Endodermal cell (in vitro differentiated cells): Measurements from ENCODE around the gene NSUN2. TPM values are rescaled to one million over a fixed set of nuclear protein-coding genes. Genes with fewer than 3 reads are reported as not detected.

Experiments
- DNase-seq: peaks from one replicate; pipeline ENCODE4 v3.0.0-alpha.2; 2017
- H3K27ac ChIP-seq: 2 replicates; pipeline ENCODE4 v1.5.1; 2013; ENCODE audit warnings: mild to moderate bottlenecking, low read depth, low read length, moderate library complexity
- H3K27me3 ChIP-seq: 2 replicates; pipeline ENCODE4 v1.6.1; 2013; ENCODE audit warnings: mild to moderate bottlenecking, low read length, moderate library complexity; ENCODE audit not compliant: insufficient read depth, control insufficient read depth, poor library complexity, severe bottlenecking
- H3K36me3 ChIP-seq: 2 replicates; pipeline ENCODE4 v1.7.0; 2013; ENCODE audit warnings: mild to moderate bottlenecking, low read length, moderate library complexity; ENCODE audit not compliant: control insufficient read depth, insufficient read depth
- H3K4me1 ChIP-seq: one replicate; pipeline ENCODE4 v1.7.0; 2013; ENCODE audit warnings: low read length; ENCODE audit not compliant: control insufficient read depth, insufficient read depth
- H3K4me3 ChIP-seq: 2 replicates; pipeline ENCODE4 v1.5.1; 2013; ENCODE audit warnings: mild to moderate bottlenecking, low read length, moderate library complexity
- H3K9ac ChIP-seq: 2 replicates; pipeline ENCODE4 v1.6.1; 2013; ENCODE audit warnings: mild to moderate bottlenecking, low read length, moderate library complexity; ENCODE audit not compliant: poor library complexity, severe bottlenecking; ENCODE audit errors: extremely low read depth
- H3K9me3 ChIP-seq: 2 replicates; pipeline ENCODE4 v1.6.1; 2013; ENCODE audit warnings: mild to moderate bottlenecking, low read length, moderate library complexity; ENCODE audit not compliant: control insufficient read depth
- H3K27ac Mint-ChIP-seq: 2 replicates; pipeline ENCODE4 v1.8.0; 2020; ENCODE audit warnings: mixed read lengths
- H3K27me3 Mint-ChIP-seq: 2 replicates; pipeline ENCODE4 v1.8.0; 2021; ENCODE audit warnings: mild to moderate bottlenecking, mixed read lengths; ENCODE audit not compliant: insufficient read depth
- H3K36me3 Mint-ChIP-seq: 2 replicates; pipeline ENCODE4 v1.8.0; 2020; ENCODE audit warnings: low read depth, mixed read lengths
- H3K4me1 Mint-ChIP-seq: 2 replicates; pipeline ENCODE4 v1.8.0; 2020; ENCODE audit warnings: mixed read lengths
- H3K4me3 Mint-ChIP-seq: 2 replicates; pipeline ENCODE4 v1.8.0; 2020; ENCODE audit warnings: mild to moderate bottlenecking, moderate library complexity, mixed read lengths
- H3K9me3 Mint-ChIP-seq: 2 replicates; pipeline ENCODE4 v1.8.0; 2020; ENCODE audit warnings: mild to moderate bottlenecking, mixed read lengths
- WGBS, 2 experiments: methylation state at CpG; one replicate each; pipeline versions ENCODE4 v1.1.5 to v1.1.7; 2013; ENCODE audit warnings: missing lambda C conversion rate in 2 of 2, mixed read lengths in 1 of 2; ENCODE audit not compliant: insufficient coverage in 1 of 2, insufficient read length in 1 of 2; 5-methylcytosine and 5-hydroxymethylcytosine counted together
- total RNA-seq, 2 donors: library from RNA; stranded (reverse); fragmentation: NEBNext Ultra II Directional in 1 of 2; extraction: Animal tissue kit (Norgen Biotek cat#: 25700) in 1 of 2; gene quantifications; 2 replicates in 1 of 2; 3 replicates in 1 of 2; pipeline ENCODE4 v1.2.1, GENCODE V29; 2021
- TF ChIP-seq, protein P1 (sequence below): fragments of 200-600 bp; sonication (generic); conservative IDR thresholded peaks from 2 replicates; pipeline ENCODE4 v1.5.0; 2021; ENCODE audit warnings: antibody characterized with exemption, mild to moderate bottlenecking

NSUN2 gene
- total RNA-seq, 2 donors from 2014 or later = 71.8 to 90.8 TPM

DNA sequence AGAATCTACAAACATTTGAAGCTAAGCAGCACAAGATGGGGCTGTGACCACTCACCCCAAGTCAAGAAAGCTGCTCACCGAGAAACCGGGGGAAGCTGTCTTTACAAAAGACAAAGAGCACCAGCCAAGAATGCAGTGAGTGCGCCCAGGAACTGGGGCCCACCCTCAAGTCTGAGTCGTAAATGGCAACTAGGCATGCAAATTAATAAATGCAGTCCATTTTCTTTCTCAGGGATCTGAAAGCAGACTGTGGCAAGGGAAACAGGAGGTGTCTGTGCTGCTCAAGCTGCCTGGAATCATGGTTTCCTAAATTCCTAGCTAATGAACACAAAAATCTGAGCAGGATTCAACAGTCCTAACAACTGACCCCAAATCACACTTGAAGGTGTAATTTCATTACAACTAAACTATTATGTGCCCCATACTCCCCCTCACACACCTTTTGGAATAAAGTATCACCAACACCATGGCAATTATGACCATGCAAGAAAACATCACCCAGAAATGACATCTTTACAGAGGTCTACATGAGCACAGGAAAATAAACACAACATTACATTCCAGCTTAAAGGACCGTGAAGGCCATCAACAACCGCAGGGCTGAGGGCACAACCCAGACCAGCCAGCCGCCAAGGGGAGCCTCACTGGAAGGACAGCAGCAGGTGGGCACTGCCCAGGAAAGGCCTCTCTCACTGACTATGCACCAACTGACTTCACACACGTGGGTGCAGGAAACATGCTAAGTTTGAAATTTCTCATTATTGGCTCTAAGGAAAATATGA is 17.6 kb downstream of the NSUN2 start:
- TF ChIP-seq, protein P1, sequence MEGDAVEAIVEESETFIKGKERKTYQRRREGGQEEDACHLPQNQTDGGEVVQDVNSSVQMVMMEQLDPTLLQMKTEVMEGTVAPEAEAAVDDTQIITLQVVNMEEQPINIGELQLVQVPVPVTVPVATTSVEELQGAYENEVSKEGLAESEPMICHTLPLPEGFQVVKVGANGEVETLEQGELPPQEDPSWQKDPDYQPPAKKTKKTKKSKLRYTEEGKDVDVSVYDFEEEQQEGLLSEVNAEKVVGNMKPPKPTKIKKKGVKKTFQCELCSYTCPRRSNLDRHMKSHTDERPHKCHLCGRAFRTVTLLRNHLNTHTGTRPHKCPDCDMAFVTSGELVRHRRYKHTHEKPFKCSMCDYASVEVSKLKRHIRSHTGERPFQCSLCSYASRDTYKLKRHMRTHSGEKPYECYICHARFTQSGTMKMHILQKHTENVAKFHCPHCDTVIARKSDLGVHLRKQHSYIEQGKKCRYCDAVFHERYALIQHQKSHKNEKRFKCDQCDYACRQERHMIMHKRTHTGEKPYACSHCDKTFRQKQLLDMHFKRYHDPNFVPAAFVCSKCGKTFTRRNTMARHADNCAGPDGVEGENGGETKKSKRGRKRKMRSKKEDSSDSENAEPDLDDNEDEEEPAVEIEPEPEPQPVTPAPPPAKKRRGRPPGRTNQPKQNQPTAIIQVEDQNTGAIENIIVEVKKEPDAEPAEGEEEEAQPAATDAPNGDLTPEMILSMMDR = no peak
- H3K4me1 Mint-ChIP-seq = peaks cover 10% of the 10 kb centered on the region
- no peak overlapping the region for H3K27ac ChIP-seq
- H3K9ac ChIP-seq = no peak overlapping the region
- DNase-seq = no peak
- no peak overlapping the region for H3K4me3 ChIP-seq
- peaks cover 4% of the 10 kb centered on the region for H3K4me1 ChIP-seq
- WGBS, 2 experiments = 93% methylated on average over 6 to 7 of the region's 8 CpGs
- H3K27me3 Mint-ChIP-seq = no peaks in the 10 kb centered on the region
- H3K27me3 ChIP-seq = no peaks in the 10 kb centered on the region
- H3K27ac Mint-ChIP-seq = no peak overlapping the region
- H3K9me3 ChIP-seq = no peaks in the 10 kb centered on the region
- no peak overlapping the region for H3K4me3 Mint-ChIP-seq
- H3K36me3 Mint-ChIP-seq = peaks cover 73% of the 10 kb centered on the region
- H3K9me3 Mint-ChIP-seq = no peaks in the 10 kb centered on the region
- peaks cover 90% of the 10 kb centered on the region for H3K36me3 ChIP-seq

DNA sequence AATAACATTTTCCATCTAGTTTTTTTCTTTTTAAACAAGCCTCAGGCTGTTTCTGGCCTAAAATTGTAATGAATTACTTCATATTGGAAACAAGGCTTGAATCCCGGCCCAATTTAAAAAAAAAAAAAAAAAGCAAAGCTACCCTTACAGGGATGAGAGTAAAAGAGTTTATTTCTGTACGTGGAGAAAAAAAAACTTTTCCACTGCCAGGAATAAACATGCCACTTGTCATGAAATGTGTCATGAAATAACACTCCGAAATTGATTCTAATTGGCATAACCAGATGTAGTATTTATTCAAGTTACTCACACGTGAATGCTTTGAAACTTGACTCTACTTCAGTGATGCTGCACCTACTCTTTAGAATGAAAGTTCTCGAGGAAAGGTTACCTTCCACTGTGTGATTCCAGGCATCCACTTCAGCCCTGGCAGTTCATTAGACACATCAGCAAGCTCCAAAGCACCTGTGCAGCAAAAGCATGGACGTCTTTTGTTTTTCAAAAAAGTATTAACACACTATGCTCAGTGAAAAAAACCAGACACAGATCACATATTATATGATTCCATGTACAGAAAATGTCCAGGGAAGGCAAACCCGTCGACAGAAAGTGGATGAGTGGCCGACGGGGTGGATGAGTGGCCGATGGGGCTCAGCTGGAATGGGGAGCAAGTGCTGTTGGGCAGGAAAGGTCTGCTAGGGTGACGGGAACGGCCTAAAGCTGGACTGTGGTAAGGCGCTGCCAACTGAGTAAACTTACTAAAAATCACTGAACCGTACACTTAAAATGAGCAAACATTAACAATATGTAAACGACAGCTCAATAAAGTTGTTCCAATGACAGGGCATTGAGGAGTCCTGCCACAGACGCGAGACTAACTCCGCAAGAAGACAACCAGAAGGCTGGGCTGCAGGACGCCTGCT is 21.2 kb downstream of the NSUN2 start:
- Histone ChIP-seq H3K4me1 (peaks cover 4% of the 10 kb centered on the region), H3K9ac (no peak overlapping the region), H3K36me3 (peaks cover 92% of the 10 kb centered on the region), H3K27me3 (no peaks in the 10 kb centered on the region), H3K27ac (no peak overlapping the region), H3K9me3 (no peaks in the 10 kb centered on the region), H3K4me3 (no peak overlapping the region)
- Mint-ChIP-seq H3K36me3 (peaks cover 84% of the 10 kb centered on the region), H3K27me3 (no peaks in the 10 kb centered on the region), H3K9me3 (no peaks in the 10 kb centered on the region), H3K27ac (no peak overlapping the region), H3K4me1 (peaks cover 10% of the 10 kb centered on the region), H3K4me3 (no peak overlapping the region)
- WGBS, 2 experiments = 93 to 94% methylated on average over 16 to 20 of the region's 20 CpGs
- TF ChIP-seq, protein P1 = no peak
- no peak for DNase-seq

DNA sequence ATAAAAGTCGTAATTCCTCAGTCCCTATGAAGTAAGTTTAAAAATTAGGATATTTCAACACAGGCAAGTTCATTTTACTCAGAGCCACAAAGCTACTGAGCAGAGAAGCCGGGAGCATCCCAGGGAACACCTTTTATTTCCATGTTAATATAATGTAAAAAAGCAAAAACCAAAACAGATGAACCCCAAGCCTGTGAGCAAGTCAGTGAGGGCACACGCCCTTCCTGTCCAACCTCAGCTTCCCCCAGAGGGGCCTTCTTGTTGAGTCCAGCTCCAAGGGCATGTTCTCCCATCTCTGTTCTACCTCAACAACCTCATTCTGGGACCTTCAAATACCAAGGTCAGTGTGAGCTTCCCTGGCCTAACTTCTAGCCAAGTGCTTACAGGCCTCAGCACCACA is 24.8 kb downstream of the NSUN2 start:
- H3K9me3 ChIP-seq = no peaks in the 10 kb centered on the region
- TF ChIP-seq, protein P1 = no peak
- peaks cover 98% of the 10 kb centered on the region for H3K36me3 ChIP-seq
- no peaks in the 10 kb centered on the region for H3K27me3 ChIP-seq
- H3K27ac ChIP-seq = no peak overlapping the region
- no peaks in the 10 kb centered on the region for H3K27me3 Mint-ChIP-seq
- H3K27ac Mint-ChIP-seq = no peak overlapping the region
- H3K4me1 ChIP-seq = peaks cover 3% of the 10 kb centered on the region
- no peaks in the 10 kb centered on the region for H3K9me3 Mint-ChIP-seq
- no peak for DNase-seq
- no peak overlapping the region for H3K4me3 Mint-ChIP-seq
- H3K4me1 Mint-ChIP-seq = peaks cover 4% of the 10 kb centered on the region
- 89% methylated on average over 3 of the region's 3 CpGs; no CpG with 5 or more reads in 1 of the 2 experiments for WGBS, 2 experiments
- no peak overlapping the region for H3K4me3 ChIP-seq
- H3K9ac ChIP-seq = no peak overlapping the region
- peaks cover 81% of the 10 kb centered on the region for H3K36me3 Mint-ChIP-seq
